ENCODE measurements around the gene CA10.

Gene CA10

GRCh38 chr17:51748749-51749604 lies 409.5 kb downstream of the CA10 start:
- no peak for DNase-seq
- intact Hi-C loops (cut with DNase I) = no loop called here

- no peak for DNase-seq
- intact Hi-C loops (cut with DNase I) = no loop called here
Observed at GRCh38 chr17:51746421-51746820, 412.1 kb downstream of the CA10 start.

DNA sequence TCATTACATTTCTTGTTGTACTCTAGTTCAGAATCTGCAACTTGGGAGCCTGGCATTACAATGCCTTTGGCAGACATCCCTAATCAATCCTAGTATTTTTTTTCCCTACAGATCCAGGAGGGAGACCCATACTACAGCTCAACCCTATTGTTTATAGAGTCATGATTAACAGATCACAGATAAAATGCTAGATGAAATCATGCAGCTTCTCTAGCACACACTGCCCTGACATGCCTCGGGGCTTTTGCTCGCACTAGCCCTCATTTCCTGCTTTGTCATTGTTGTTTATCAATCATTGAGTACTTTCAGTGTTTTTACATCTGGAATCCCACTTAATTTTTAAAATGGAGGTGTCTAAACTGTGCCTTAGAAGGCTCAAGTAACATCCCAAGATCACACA lies 412.5 kb downstream of the CA10 start:
- DNase-seq = no peak
- intact Hi-C loops (cut with DNase I) = no loop called here

DNA sequence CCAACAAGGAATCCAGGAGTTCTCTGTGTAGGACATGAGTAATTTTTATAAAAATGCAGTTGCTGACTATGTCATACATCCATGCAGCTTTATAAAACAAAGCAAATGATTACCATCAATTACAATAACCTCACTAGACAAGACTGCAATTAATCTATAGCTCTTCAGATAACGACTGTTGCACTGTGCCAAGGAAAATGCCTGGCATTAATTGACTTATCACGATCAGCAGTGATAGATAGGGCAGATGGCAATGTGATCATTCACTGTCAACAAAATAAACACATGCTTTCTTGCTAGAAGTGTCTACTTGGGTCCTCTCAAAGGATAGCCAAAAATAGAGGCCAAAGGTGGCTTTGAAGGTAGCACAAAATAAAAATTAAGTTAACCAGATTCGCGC lies 415.0 kb downstream of the CA10 start:
- intact Hi-C loops (cut with DNase I) = no loop called here
- DNase-seq = no peak

- intact Hi-C loops (cut with DNase I) = no loop called here
- no peak for DNase-seq
Observed at GRCh38 chr17:51742571-51742970, 415.9 kb downstream of the CA10 start.

DNA sequence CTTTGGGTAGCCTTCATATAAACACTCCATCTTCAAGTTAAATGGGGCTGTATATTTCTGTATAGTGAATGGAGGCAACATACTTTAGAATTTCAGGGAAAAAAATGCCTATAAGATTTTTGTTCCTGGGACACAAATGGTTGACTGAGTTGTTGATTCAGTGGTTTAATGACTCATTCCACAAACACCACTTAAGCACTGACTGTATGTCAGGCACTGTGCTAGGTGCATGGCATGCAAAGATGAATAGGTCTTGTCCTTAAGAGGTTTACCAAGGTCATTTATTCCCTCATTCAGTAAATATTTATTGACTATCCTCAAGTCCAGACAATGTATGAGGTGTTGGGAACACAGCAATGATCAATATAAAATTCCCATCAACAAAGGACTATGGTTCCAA lies 417.1 kb downstream of the CA10 start:
- intact Hi-C loops (cut with DNase I) = no loop called here
- DNase-seq = no peak

DNA sequence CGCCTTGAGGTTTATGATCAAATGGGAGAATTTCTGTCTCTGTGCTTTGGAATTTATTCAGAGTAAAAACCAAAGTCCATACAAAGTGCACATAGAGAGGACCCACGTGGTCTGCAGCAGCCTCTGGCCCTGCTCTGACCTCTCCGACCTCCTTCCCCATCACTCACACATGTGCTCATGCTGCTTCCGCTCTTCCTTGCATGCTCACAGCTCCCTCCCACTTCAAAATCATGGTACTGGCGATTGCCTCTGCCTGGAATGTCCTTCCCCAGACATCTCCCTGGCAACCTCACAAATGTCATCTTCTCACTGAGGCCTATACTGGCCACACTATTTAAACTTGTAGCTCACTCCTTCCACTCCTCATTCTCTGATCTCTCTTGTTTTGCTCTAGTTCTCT lies 418.0 kb downstream of the CA10 start:
- DNase-seq = no peak
- intact Hi-C loops (cut with DNase I) = no loop called here

DNA sequence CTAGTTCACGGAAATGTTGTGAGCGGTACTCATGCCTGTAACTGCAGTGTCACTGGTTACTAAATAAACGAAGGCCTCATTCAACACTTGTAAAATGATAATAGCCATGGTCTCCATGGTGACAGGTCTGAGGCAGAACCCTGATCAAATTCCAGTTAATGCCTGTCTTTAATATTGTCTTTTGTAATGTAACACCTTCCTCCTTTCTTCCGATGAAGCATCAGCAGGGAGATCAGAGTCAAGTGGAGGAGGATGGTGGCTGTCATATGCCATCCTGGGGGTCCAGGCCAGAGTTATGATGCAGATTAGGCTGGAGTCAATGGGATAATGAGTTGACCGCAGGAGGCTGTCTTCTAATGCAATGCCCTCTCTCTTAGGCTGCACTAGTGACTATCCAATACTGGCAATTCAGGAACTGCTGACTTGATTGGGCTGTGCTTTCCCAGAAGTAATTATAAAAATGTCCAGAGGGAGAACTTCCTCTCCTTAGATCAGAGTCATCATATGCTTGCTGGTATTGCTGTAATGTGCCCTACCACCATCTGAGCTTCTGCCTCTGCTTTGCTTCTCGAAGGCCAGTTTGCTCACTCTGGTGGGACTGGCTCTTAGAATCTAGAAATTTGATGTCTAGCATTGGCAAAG lies 419.1 kb downstream of the CA10 start:
- intact Hi-C loops (cut with DNase I) = no loop called here
- no peak for DNase-seq

DNA sequence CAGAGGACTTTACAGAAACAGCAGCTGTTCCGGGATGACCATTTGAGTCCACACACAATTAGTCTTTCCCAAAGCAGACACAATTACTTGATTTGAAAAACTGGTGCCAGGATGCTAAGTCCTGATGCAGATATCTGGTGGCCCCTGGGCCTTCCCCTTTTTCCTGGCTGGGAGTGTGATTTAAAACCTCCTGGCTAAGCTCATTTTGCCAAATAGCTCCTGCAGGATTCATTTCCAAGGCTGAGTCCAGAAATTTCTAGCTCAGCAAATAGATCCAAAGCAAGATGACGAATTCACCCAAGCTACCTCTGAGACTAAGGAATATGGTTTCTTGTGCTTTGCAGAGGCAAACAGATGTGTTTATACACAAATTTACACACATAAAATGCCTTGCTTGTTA lies 422.2 kb downstream of the CA10 start:
- intact Hi-C loops (cut with DNase I) = no loop called here
- DNase-seq = no peak

DNA sequence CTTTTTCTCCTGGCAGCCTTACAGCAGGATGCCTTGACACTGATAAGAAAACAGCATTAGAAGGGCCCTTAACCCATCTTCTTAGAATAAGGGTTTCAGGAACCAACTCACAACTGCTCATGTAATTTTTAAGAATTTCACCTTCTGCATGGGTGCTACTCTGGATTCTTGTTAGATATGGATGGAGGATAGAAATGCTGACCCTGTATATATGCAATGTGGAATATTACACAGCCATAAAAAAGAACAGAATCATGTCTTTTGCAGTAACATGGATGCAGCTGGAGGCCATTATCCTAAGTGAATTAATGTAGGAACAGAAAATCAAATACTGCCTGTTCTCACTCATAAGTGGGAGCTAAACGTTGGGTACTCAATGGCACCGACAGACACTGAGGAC lies 423.5 kb downstream of the CA10 start:
- intact Hi-C loops (cut with DNase I) = no loop called here
- DNase-seq = no peak

DNA sequence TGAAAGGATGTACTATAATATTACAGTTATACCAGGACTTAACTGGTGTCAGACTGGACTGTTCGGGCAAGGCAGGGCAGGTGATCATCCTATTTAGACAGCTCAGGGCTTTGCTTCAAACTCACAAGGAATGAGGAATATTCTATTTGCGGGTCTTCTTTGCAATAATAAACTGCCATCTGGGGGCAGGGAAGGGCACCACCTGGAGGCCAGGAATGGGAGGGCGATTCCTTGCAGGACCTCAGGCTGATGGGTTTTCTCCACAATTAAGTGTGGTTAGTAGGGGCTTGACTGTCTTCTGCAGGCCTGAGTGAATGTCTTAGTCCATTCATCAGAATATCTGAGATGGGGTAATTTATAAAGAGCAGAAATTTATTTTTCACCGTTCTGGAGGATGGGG lies 424.1 kb downstream of the CA10 start:
- DNase-seq = peak in 1 of 42 donors; percentile 25
- intact Hi-C loops (cut with DNase I) = no loop called here

DNA sequence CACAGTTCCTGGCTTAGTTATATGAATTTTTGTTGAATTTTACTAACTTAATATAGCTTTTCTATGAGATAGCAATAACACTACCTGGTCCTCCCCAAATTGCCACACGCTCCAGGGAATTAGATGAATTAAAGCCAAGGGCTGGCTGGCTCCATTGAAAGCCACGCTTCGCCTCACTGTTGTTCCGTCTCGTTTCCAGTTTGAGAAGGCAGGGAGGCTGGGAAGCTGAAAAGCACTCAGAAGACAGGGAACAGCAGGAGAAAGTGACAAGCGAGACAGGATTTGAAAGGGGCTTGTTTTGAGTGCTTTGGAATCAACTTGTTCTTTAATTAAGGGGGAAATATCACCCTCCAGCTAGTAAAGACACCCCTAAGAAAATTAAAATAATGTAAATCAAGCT lies 425.3 kb downstream of the CA10 start:
- intact Hi-C loops (cut with DNase I) = no loop called here
- no peak for DNase-seq

DNA sequence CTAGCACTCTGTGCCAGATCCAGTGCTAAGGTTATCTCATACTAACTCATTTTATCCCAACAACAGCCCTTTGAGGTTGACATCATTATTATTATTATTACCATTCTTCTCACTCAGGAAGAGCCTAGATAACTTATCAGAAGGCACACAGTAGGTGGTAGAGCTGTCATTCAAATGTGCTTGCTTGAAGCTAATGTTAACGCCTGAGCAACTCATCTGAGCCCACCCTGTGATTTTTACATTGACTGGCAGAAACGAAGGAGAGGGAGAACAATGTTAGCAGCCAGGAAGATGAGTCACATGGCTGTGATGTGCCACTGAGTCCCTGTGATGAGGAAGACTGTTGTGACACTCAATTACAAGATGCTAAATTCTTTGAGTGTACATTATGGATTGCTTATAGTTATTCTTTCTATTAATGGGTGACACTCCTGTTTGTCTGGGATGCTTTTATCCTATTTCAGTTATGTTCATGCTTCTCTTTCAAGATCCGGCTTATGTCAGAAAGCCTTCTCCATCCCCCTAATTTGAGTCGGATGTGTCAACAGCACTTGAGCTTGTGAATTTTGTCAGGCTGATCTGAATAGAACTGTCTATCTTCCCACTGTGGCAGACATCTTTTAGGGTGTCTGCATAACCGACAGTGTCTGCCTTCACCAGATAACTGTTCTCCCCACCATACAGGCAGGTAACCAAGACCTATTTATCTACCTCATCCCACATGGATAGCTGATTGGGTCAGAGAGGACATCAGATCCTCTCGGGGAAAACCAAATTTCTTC lies 426.4 kb downstream of the CA10 start:
- intact Hi-C loops (cut with DNase I) = no loop called here
- no peak for DNase-seq

DNA sequence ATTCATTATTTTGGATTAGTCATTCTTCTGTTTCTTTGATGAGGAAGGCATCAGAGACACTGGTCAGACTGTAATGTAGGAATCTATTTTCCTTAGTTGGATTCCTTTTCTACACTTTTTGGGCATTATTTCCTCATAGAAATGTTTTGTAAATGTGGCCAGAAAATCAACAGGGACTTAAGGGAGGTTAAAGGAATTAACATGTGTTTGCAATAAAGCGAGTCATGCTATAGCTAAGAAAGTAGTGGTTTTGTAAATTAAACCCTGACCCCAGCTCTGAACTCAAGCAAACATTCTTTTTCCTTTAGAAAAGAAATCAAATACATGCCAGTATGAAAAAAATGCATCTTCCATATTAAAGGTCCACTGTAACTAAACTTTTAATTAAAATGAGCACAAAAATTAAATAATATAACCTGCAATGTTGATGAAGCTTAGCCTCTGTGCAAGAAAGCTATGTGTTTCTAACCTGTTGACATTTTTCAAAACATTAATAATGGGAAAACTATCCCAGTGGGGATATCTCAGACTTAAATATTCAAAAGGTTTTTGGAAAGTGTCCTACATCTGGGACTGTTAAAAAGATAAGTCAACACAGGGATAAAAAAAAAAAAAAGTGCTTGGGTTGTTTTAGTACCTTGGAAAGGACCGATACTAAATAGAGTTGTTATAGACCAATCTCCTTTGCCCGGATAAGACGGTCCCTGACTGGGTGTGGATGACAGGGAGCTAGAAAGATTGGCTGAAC lies 428.0 kb downstream of the CA10 start:
- DNase-seq = no peak
- intact Hi-C loops (cut with DNase I) = no loop called here

GRCh38 chr17:51725185-51725584 lies 433.3 kb downstream of the CA10 start:
- intact Hi-C loops (cut with DNase I) = no loop called here
- DNase-seq = no peak

DNA sequence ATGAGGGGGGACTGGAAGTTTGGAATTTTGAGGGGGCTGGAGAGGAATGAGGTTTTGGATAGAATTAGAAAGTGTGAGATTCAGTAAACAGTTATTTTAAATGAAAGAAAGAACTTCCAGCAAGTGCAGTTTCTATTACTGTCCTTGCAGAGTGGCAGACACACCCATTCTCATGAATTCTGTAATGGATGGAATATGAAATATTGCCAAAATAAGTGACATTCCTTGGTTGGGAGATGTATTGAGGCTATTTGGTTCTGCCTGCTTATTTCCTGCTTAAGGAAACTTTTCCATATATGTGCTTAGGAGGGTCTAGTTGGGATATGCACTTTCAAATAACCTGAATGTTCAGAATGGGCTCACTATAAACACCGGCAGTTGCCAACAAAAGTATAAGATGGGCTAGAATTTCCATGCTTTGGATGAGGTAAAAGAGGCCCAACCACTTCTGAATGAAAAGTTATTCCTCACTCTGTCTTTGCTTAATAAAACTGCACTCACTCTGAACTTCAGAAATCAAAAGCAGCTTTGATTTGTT lies 434.4 kb downstream of the CA10 start:
- intact Hi-C loops (cut with DNase I) = no loop called here
- no peak for DNase-seq

GRCh38 chr17:51722994-51723393 lies 435.5 kb downstream of the CA10 start:
- intact Hi-C loops (cut with DNase I) = no loop called here
- DNase-seq = no peak

- no peak for DNase-seq
- intact Hi-C loops (cut with DNase I) = no loop called here
Observed at GRCh38 chr17:51721730-51722129, 436.8 kb downstream of the CA10 start.

DNA sequence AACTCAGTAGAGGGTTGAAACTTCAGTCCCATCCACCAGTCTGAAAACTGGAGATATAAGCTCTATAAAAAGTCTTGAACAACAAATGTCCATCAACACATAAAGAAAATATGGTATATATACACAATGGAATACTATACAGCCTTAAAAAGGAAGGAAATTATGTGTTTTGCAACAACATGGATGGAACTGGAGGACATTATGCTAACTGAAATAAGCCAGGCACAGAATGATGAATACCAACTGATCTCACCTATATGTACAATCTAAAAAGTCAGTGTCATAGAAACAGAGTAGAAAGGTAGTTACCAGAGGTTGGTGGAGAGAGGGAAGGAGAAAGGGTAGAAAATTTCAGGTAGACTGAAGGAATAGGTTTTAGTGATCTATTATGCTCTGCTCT lies 438.1 kb downstream of the CA10 start:
- DNase-seq = no peak
- intact Hi-C loops (cut with DNase I) = no loop called here
